Liver (tissue), 3 donors: ENCODE data around the gene MGAT3.

ENCODE experiments used
- EGR1 ChIP-seq, 2 donors: IDR thresholded peaks; 2 replicates each; pipeline ENCODE4 v1.6.1; 2016 to 2018; ENCODE audit warnings: antibody characterized with exemption in 2 of 2, low read depth in 2 of 2
- HNF4A ChIP-seq, 2 donors: conservative IDR thresholded peaks; 2 replicates each; pipeline ENCODE4 v1.6.1; 2016; ENCODE audit warnings: antibody characterized with exemption in 2 of 2, mild to moderate bottlenecking in 2 of 2
- RAD21 ChIP-seq, 2 donors: IDR thresholded peaks; 2 replicates each; pipeline ENCODE4 v1.6.1; 2016; ENCODE audit warnings: antibody characterized with exemption in 2 of 2, mild to moderate bottlenecking in 2 of 2
- TAF1 ChIP-seq: conservative IDR thresholded peaks from 2 replicates; pipeline ENCODE4 v1.6.1; 2016; ENCODE audit warnings: antibody characterized with exemption, mild to moderate bottlenecking
- YY1 ChIP-seq: IDR thresholded peaks from 2 replicates; pipeline ENCODE4 v1.6.1; 2016; ENCODE audit warnings: antibody characterized with exemption, mild to moderate bottlenecking
- TF ChIP-seq, protein P1 (sequence below): fragments of 150-350 bp; IDR thresholded peaks from 2 replicates; pipeline ENCODE4 v1.5.1; 2017; ENCODE audit warnings: improper control_type of control experiment, low read depth, low read length; ENCODE audit not compliant: missing input control
- TF ChIP-seq, protein P2 (sequence below): IDR thresholded peaks from 2 replicates; pipeline ENCODE4 v1.6.1; 2016; ENCODE audit warnings: antibody characterized with exemption
- TF ChIP-seq, protein P3 (sequence below): IDR thresholded peaks from 2 replicates; pipeline ENCODE4 v1.6.1; 2016; ENCODE audit warnings: antibody characterized with exemption, mild to moderate bottlenecking
- donor health status: healthy.
- donor health status: healthy.

- TF ChIP-seq, protein P1, sequence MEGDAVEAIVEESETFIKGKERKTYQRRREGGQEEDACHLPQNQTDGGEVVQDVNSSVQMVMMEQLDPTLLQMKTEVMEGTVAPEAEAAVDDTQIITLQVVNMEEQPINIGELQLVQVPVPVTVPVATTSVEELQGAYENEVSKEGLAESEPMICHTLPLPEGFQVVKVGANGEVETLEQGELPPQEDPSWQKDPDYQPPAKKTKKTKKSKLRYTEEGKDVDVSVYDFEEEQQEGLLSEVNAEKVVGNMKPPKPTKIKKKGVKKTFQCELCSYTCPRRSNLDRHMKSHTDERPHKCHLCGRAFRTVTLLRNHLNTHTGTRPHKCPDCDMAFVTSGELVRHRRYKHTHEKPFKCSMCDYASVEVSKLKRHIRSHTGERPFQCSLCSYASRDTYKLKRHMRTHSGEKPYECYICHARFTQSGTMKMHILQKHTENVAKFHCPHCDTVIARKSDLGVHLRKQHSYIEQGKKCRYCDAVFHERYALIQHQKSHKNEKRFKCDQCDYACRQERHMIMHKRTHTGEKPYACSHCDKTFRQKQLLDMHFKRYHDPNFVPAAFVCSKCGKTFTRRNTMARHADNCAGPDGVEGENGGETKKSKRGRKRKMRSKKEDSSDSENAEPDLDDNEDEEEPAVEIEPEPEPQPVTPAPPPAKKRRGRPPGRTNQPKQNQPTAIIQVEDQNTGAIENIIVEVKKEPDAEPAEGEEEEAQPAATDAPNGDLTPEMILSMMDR = no peak
- TF ChIP-seq HNF4A (conservative IDR thresholded peaks at IDR 0.05) (no peak), EGR1 (IDR thresholded peaks at IDR 0.05; ENCODE audit: low read depth in 2 of 2) (no peak), TAF1 (no peak), RAD21 (IDR thresholded peaks at IDR 0.05) (no peak), YY1 (no peak)
- TF ChIP-seq, protein P2, sequence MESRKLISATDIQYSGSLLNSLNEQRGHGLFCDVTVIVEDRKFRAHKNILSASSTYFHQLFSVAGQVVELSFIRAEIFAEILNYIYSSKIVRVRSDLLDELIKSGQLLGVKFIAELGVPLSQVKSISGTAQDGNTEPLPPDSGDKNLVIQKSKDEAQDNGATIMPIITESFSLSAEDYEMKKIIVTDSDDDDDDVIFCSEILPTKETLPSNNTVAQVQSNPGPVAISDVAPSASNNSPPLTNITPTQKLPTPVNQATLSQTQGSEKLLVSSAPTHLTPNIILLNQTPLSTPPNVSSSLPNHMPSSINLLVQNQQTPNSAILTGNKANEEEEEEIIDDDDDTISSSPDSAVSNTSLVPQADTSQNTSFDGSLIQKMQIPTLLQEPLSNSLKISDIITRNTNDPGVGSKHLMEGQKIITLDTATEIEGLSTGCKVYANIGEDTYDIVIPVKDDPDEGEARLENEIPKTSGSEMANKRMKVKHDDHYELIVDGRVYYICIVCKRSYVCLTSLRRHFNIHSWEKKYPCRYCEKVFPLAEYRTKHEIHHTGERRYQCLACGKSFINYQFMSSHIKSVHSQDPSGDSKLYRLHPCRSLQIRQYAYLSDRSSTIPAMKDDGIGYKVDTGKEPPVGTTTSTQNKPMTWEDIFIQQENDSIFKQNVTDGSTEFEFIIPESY = no peak
- TF ChIP-seq, protein P3, sequence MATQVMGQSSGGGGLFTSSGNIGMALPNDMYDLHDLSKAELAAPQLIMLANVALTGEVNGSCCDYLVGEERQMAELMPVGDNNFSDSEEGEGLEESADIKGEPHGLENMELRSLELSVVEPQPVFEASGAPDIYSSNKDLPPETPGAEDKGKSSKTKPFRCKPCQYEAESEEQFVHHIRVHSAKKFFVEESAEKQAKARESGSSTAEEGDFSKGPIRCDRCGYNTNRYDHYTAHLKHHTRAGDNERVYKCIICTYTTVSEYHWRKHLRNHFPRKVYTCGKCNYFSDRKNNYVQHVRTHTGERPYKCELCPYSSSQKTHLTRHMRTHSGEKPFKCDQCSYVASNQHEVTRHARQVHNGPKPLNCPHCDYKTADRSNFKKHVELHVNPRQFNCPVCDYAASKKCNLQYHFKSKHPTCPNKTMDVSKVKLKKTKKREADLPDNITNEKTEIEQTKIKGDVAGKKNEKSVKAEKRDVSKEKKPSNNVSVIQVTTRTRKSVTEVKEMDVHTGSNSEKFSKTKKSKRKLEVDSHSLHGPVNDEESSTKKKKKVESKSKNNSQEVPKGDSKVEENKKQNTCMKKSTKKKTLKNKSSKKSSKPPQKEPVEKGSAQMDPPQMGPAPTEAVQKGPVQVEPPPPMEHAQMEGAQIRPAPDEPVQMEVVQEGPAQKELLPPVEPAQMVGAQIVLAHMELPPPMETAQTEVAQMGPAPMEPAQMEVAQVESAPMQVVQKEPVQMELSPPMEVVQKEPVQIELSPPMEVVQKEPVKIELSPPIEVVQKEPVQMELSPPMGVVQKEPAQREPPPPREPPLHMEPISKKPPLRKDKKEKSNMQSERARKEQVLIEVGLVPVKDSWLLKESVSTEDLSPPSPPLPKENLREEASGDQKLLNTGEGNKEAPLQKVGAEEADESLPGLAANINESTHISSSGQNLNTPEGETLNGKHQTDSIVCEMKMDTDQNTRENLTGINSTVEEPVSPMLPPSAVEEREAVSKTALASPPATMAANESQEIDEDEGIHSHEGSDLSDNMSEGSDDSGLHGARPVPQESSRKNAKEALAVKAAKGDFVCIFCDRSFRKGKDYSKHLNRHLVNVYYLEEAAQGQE = no peak
Measured at GRCh38 chr22:39458444-39459083, 1.8 kb downstream of the MGAT3 start.
